Aorta (tissue), 5 donors: ENCODE measurements around the gene C16orf74. TPM values are rescaled to one million over a fixed set of nuclear protein-coding genes. Genes with fewer than 3 reads are reported as not detected.
A peak's percentile ranks its signal among the peaks of the same experiment; 100 is the strongest.

Experiments
- ATAC-seq: fragments of 200-7000 bp; cut with Tn5 transposase; one replicate; pipeline ENCODE4 v1.9.1; 2022; ENCODE audit warnings: moderate library complexity; ENCODE audit not compliant: low FRiP score
- DNase-seq, 2 donors: peaks; one replicate each; pipeline ENCODE4 v3.0.0-alpha.2; 2020
- H3K27ac ChIP-seq, 2 donors: one replicate each; pipeline ENCODE4 v1.5.1; 2013; ENCODE audit warnings: low read length in 2 of 2, mild to moderate bottlenecking in 2 of 2, moderate library complexity in 2 of 2, control low read depth in 1 of 2, inconsistent platforms in 1 of 2, low read depth in 1 of 2
- H3K27me3 ChIP-seq, 2 donors: one replicate each; pipeline ENCODE4 v1.6.1; 2013; ENCODE audit warnings: control low read depth in 1 of 2, low read length in 1 of 2, mild to moderate bottlenecking in 1 of 2, moderate library complexity in 1 of 2; ENCODE audit not compliant: insufficient read depth in 2 of 2, control insufficient read depth in 1 of 2
- H3K36me3 ChIP-seq, 2 donors: one replicate each; pipeline ENCODE4 v1.6.1; 2013; ENCODE audit warnings: control low read depth in 1 of 2, low read length in 1 of 2, mild to moderate bottlenecking in 1 of 2; ENCODE audit not compliant: insufficient read depth in 2 of 2, control insufficient read depth in 1 of 2
- H3K4me1 ChIP-seq, 2 donors: one replicate each; pipeline ENCODE4 v1.6.1; 2013; ENCODE audit warnings: low read length in 2 of 2, control low read depth in 1 of 2, mild to moderate bottlenecking in 1 of 2, moderate library complexity in 1 of 2; ENCODE audit not compliant: insufficient read depth in 2 of 2, control insufficient read depth in 1 of 2
- H3K4me3 ChIP-seq, 2 donors: one replicate each; pipeline ENCODE4 v1.5.1; 2013; ENCODE audit warnings: low read length in 2 of 2, control low read depth in 1 of 2, mild to moderate bottlenecking in 1 of 2
- H3K9me3 ChIP-seq: one replicate; pipeline ENCODE4 v1.6.1; 2013; ENCODE audit warnings: mild to moderate bottlenecking, low read length; ENCODE audit not compliant: control insufficient read depth
- WGBS, 2 donors: extraction: QIAGEN DNeasy Blood & Tissue Kit; methylation state at CpG; one replicate each; pipeline ENCODE4 v1.1.7; 2013; 5-methylcytosine and 5-hydroxymethylcytosine counted together
- intact Hi-C, 2 donors: fragments of 100-400 bp; cut with DNase I; formaldehyde crosslinking; loops; one replicate each; pipeline versions ENCODE4 v1.14.2 to v1.15.0; 2022
- polyA plus RNA-seq, 2 donors: library from polyadenylated mRNA; stranded (reverse); fragments of 200-250 nt; gene quantifications; one replicate each; pipeline ENCODE4 v1.2.3, GENCODE V29; 2013
- total RNA-seq, 2 donors: library from RNA; stranded (reverse); fragmentation: NEBNext Ultra II Directional; extraction: Animal tissue kit (Norgen Biotek cat#: 25700); gene quantifications; one replicate each; pipeline ENCODE4 v1.2.1, GENCODE V29; 2021
- donor health status: healthy with polysubstance abuse.
- donor health status: Bipolar disorder and iron deficiency.
- donor health status: DM: no; HTN: no; CAD: no.
- donor health status: DM: no; HTN: no; CAD: no.
- donor health status: DM: yes; HTN: yes; CAD: no.

Gene C16orf74
- total and polyA plus RNA-seq, 4 donors, result 0.87 TPM; not detected in 3

GRCh38 chr16:85780281-85780680 is 29.4 kb upstream of the C16orf74 start:
- no peak overlapping the region for H3K4me3 ChIP-seq
- no peaks in the 10 kb centered on the region for H3K27me3 ChIP-seq
- intact Hi-C loops, result no loop called here
- H3K36me3 ChIP-seq, result peaks cover 7 to 10% of the 10 kb centered on the region in 2 donors
- H3K27ac ChIP-seq, result no peak overlapping the region
- no peak for DNase-seq
- H3K9me3 ChIP-seq, result no peaks in the 10 kb centered on the region
- H3K4me1 ChIP-seq, result no peaks in the 10 kb centered on the region
- WGBS, 2 donors, result 91 to 92% methylated on average over 26 of the region's 26 CpGs
- no peak for ATAC-seq

GRCh38 chr16:85778873-85779272 is 28.0 kb upstream of the C16orf74 start:
- 89 to 90% methylated on average over 12 of the region's 12 CpGs for WGBS, 2 donors
- peak; percentile 19 for ATAC-seq
- Histone ChIP-seq H3K27me3 (no peaks in the 10 kb centered on the region), H3K27ac (no peak overlapping the region), H3K9me3 (no peaks in the 10 kb centered on the region), H3K4me1 (no peaks in the 10 kb centered on the region), H3K4me3 (no peak overlapping the region), H3K36me3 (peaks cover 7 to 10% of the 10 kb centered on the region in 2 donors)
- peak in 1 of 2 donors; percentile 27 for DNase-seq
- intact Hi-C loops, result no loop called here

GRCh38 chr16:85777583-85778310 is 26.9 kb upstream of the C16orf74 start:
- Histone ChIP-seq H3K4me1 (no peaks in the 10 kb centered on the region), H3K4me3 (no peak overlapping the region), H3K27me3 (no peaks in the 10 kb centered on the region), H3K9me3 (no peaks in the 10 kb centered on the region), H3K27ac (no peak overlapping the region), H3K36me3 (peaks cover 7 to 10% of the 10 kb centered on the region in 2 donors)
- ATAC-seq (no peak), DNase-seq (peak in 1 of 2 donors; percentile 15)
- intact Hi-C loops, result no loop called here
- 78 to 84% methylated on average over 4 of the region's 4 CpGs for WGBS, 2 donors

- intact Hi-C loops, result no loop called here
- no peaks in the 10 kb centered on the region for H3K27me3 ChIP-seq
- ATAC-seq (no peak), DNase-seq (peak in 1 of 2 donors; percentile 45)
- 96% methylated on average over 8 of the region's 8 CpGs for WGBS, 2 donors
- no peaks in the 10 kb centered on the region for H3K9me3 ChIP-seq
- H3K4me1 ChIP-seq, result no peaks in the 10 kb centered on the region
- peaks cover 7% of the 10 kb centered on the region in 2 donors for H3K36me3 ChIP-seq
- H3K27ac ChIP-seq, result no peak overlapping the region
- no peak overlapping the region for H3K4me3 ChIP-seq
Measured at GRCh38 chr16:85774811-85775210, 23.9 kb upstream of the C16orf74 start.

- H3K4me1 ChIP-seq, result no peaks in the 10 kb centered on the region
- 81 to 83% methylated on average over 6 of the region's 6 CpGs for WGBS, 2 donors
- no peaks in the 10 kb centered on the region for H3K27me3 ChIP-seq
- ATAC-seq, result no peak
- no peak overlapping the region for H3K27ac ChIP-seq
- H3K36me3 ChIP-seq, result peaks cover 7% of the 10 kb centered on the region in 2 donors
- H3K9me3 ChIP-seq, result no peaks in the 10 kb centered on the region
- H3K4me3 ChIP-seq, result no peak overlapping the region
- intact Hi-C loops, result no loop called here
- DNase-seq, result no peak
Measured at GRCh38 chr16:85774136-85774535, 23.2 kb upstream of the C16orf74 start.

- no peak overlapping the region for H3K27ac ChIP-seq
- no peaks in the 10 kb centered on the region for H3K4me1 ChIP-seq
- ATAC-seq (no peak), DNase-seq (peak in 1 of 2 donors; percentile 17)
- peaks cover 2 to 3% of the 10 kb centered on the region in 2 donors for H3K36me3 ChIP-seq
- intact Hi-C loops, result no loop called here
- H3K9me3 ChIP-seq, result no peaks in the 10 kb centered on the region
- WGBS, 2 donors, result 96% methylated on average over 6 of the region's 6 CpGs
- H3K27me3 ChIP-seq, result no peaks in the 10 kb centered on the region
- H3K4me3 ChIP-seq, result no peak overlapping the region
Measured at GRCh38 chr16:85773044-85773443, 22.1 kb upstream of the C16orf74 start.

- Histone ChIP-seq H3K4me1 (no peaks in the 10 kb centered on the region), H3K9me3 (no peaks in the 10 kb centered on the region), H3K4me3 (no peak overlapping the region), H3K27ac (no peak overlapping the region), H3K27me3 (no peaks in the 10 kb centered on the region), H3K36me3 (no peaks in the 10 kb centered on the region)
- intact Hi-C loops, result no loop called here
- WGBS, 2 donors, result 92 to 96% methylated on average over 6 of the region's 6 CpGs
- DNase-seq, result peak in 1 of 2 donors; percentile 14
- ATAC-seq, result no peak
Measured at GRCh38 chr16:85770741-85771140, 19.8 kb upstream of the C16orf74 start.

- intact Hi-C loops, result no loop called here
- ATAC-seq (no peak), DNase-seq (no peak)
- Histone ChIP-seq H3K27me3 (no peaks in the 10 kb centered on the region), H3K9me3 (no peaks in the 10 kb centered on the region), H3K27ac (no peak overlapping the region), H3K4me1 (no peaks in the 10 kb centered on the region), H3K4me3 (no peak overlapping the region), H3K36me3 (no peaks in the 10 kb centered on the region)
- 55 to 65% methylated on average over 2 of the region's 2 CpGs for WGBS, 2 donors
Measured at GRCh38 chr16:85768199-85768598, 17.3 kb upstream of the C16orf74 start.

- H3K27ac ChIP-seq, result no peak overlapping the region
- no peaks in the 10 kb centered on the region for H3K36me3 ChIP-seq
- ATAC-seq (no peak), DNase-seq (no peak)
- no peaks in the 10 kb centered on the region for H3K9me3 ChIP-seq
- intact Hi-C loops, result no loop called here
- no peak overlapping the region for H3K4me3 ChIP-seq
- no peaks in the 10 kb centered on the region for H3K27me3 ChIP-seq
- 49 to 54% methylated on average over 8 of the region's 8 CpGs for WGBS, 2 donors
- H3K4me1 ChIP-seq, result no peaks in the 10 kb centered on the region
Measured at GRCh38 chr16:85767531-85767930, 16.6 kb upstream of the C16orf74 start.
